ENCODE data around the gene CCDC3. TPM values are rescaled to one million over a fixed set of nuclear protein-coding genes. Genes with fewer than 3 reads are reported as not detected.
A peak's percentile ranks its signal among the peaks of the same experiment; 100 is the strongest.
"Not testable (repeated sequence)": the region's sequence is repeated elsewhere in the genome, so short reads cannot be mapped to it uniquely, and the experiment has no call there.

Gene CCDC3
- total and polyA plus RNA-seq, 2 of the 4 experiments (the other 2 are of a cell fraction) = 0.29 to 0.36 TPM

DNA sequence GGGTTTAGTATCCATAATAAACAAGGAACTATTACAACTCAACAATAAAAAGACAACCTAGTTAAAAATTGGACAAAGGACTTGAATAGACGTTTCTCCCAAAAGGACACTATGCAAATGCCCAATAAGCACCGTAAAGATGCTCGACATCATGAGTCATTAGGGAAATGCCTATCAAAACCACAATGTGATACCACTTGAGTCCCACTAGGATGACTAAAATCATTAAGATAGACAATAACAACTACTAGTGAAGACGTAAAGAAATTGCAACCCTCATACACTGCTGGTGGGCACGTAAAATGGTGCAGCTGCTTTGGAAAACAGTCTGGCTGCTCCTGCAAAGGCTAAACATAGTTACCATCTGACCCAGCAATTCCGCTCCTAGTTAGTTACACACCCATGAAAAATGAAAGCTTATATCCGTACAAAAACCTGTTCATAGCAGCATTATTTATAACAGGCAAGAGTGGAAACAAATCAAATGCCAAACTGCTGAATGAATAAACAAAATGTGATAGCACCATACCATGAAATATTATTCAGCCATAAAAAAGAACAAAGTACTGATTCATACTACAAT, 17.3 kb downstream of the CCDC3 start:
- Histone ChIP-seq H3K4ac (ENCODE audit: low read depth, low read length) (no peak overlapping the region), H3K27ac (ENCODE audit: insufficient read depth, low read length) (no peak overlapping the region), H4K8ac (ENCODE audit: low read depth in 2 of 2, low read length in 2 of 2) (no peak overlapping the region), H4K91ac (ENCODE audit: insufficient read depth, low read depth, low read length) (no peak overlapping the region), H3K18ac (ENCODE audit: low read depth, low read length) (no peak overlapping the region), H2AFZ (replicated peaks; ENCODE audit: low read length, poor library complexity) (no peak overlapping the region), H2BK15ac (ENCODE audit: low read depth, low read length) (no peak overlapping the region), H3K9ac (ENCODE audit: low read depth, low read length) (no peak overlapping the region), H2BK20ac (ENCODE audit: low read depth, low read length) (no peak overlapping the region), H3K14ac (replicated peaks; ENCODE audit: low read depth, low read length) (no peak overlapping the region), H3K9me3 (ENCODE audit: control insufficient read depth, insufficient read depth, low read length) (peaks cover 2% of the 10 kb centered on the region; the same call in 1 of the 2 replicates), H3K27me3 (ENCODE audit: control insufficient read depth, insufficient read depth, low read length) (peaks cover 6% of the 10 kb centered on the region; the same call in 1 of the 2 replicates), H2AK5ac (ENCODE audit: low read depth, low read length) (no peak overlapping the region), H3K36me3 (ENCODE audit: control insufficient read depth, insufficient read depth, low read length) (no peaks in the 10 kb centered on the region), H4K20me1 (ENCODE audit: insufficient read depth, low read length) (no peaks in the 10 kb centered on the region), H3K56ac (ENCODE audit: extremely low read depth, insufficient read depth, low read length) (no peak overlapping the region), H3K4me1 (ENCODE audit: control insufficient read depth, insufficient read depth, low read length) (no peaks in the 10 kb centered on the region; the same call in 1 of the 2 replicates), H3K4me3 (ENCODE audit: insufficient read depth, low read depth, low read length) (no peak overlapping the region), H3K79me1 (ENCODE audit: low read depth in 1 of 2, low read length in 2 of 2) (no peaks in the 10 kb centered on the region), H2BK120ac (ENCODE audit: low read depth, low read length) (no peak overlapping the region), H3K9me1 (ENCODE audit: insufficient read depth, low read length) (no peaks in the 10 kb centered on the region), H2BK5ac (ENCODE audit: low read depth, low read length, poor library complexity, severe bottlenecking) (no peak overlapping the region), H3K23ac (ENCODE audit: low read depth, low read length) (no peak overlapping the region), H3K4me2 (ENCODE audit: low read depth, low read length) (no peak overlapping the region), H4K5ac (ENCODE audit: low read depth, low read length) (no peak overlapping the region), H2AK9ac (replicated peaks; ENCODE audit: low read depth, low read length, poor library complexity) (no peak overlapping the region)
- intact Hi-C loops (cut with micrococcal nuclease) (no loop called here), dilution Hi-C loops (cut with HindIII; ENCODE audit: low sequenced_read_pairs, unreplicated experiment) (no loop called here), in situ Hi-C loops (cut with MboI; ENCODE audit: low sequenced_read_pairs) (no loop called here)
- ATAC-seq (ENCODE audit: low read depth) (no peak), DNase-seq (peak; percentile 45)
- CTCF ChIA-PET = no interaction called here
- no peak for TF ChIP-seq MAFK (IDR thresholded peaks at IDR 0.05; ENCODE audit: low read depth, low read length)
- TF ChIP-seq, protein P1, sequence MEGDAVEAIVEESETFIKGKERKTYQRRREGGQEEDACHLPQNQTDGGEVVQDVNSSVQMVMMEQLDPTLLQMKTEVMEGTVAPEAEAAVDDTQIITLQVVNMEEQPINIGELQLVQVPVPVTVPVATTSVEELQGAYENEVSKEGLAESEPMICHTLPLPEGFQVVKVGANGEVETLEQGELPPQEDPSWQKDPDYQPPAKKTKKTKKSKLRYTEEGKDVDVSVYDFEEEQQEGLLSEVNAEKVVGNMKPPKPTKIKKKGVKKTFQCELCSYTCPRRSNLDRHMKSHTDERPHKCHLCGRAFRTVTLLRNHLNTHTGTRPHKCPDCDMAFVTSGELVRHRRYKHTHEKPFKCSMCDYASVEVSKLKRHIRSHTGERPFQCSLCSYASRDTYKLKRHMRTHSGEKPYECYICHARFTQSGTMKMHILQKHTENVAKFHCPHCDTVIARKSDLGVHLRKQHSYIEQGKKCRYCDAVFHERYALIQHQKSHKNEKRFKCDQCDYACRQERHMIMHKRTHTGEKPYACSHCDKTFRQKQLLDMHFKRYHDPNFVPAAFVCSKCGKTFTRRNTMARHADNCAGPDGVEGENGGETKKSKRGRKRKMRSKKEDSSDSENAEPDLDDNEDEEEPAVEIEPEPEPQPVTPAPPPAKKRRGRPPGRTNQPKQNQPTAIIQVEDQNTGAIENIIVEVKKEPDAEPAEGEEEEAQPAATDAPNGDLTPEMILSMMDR (conservative IDR thresholded peaks at IDR 0.05; ENCODE audit: low read depth, low read length) = no peak
- no peak for TF ChIP-seq BHLHE40 (IDR thresholded peaks at IDR 0.05; ENCODE audit: low read depth, low read length)
- TF ChIP-seq RFX5 (IDR thresholded peaks at IDR 0.05; ENCODE audit: low read depth, low read length) = no peak
- no peak for TF ChIP-seq RCOR1 (IDR thresholded peaks at IDR 0.05; ENCODE audit: insufficient replicate concordance, low read length)
- TF ChIP-seq POLR2A (IDR thresholded peaks at IDR 0.05; ENCODE audit: low read depth, low read length) = no peak
- POLR2A ChIA-PET (ENCODE audit: unreplicated experiment) = no interaction called here
- BruUV-seq (replicated peaks) = no TSS peak
- 51% methylated on average over 3 of the region's 7 CpGs; no CpG with 5 or more reads in 1 of the 2 experiments for WGBS, 2 experiments (ENCODE audit: extremely low coverage in 2 of 2, insufficient read length in 1 of 2)

DNA sequence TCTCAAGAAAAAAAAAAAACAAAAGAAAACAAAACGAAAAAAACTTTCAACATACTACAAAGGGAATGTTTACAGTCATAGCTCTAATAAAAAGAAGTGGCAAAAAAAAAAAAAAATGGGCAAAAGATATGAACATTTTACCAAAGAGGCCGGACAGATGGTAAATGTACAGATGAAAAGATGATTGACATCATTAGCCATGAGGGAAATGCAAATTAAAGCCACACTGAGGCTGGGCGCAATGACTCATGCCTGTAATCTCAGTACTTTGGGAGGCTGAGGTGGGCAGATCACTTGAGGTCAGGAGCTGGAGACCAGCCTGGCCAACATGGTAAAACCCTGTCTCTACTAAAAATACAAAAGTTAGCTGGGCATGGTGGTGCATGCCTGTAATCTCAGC, 17.9 kb downstream of the CCDC3 start:
- H4K20me1 ChIP-seq (ENCODE audit: insufficient read depth, low read length); H4K5ac ChIP-seq (ENCODE audit: low read depth, low read length); DNase-seq; H3K27me3 ChIP-seq (ENCODE audit: control insufficient read depth, insufficient read depth, low read length); H4K8ac ChIP-seq (ENCODE audit: low read depth in 2 of 2, low read length in 2 of 2); H3K79me1 ChIP-seq (ENCODE audit: low read depth in 1 of 2, low read length in 2 of 2); H2BK5ac ChIP-seq (ENCODE audit: low read depth, low read length, poor library complexity, severe bottlenecking); H3K18ac ChIP-seq (ENCODE audit: low read depth, low read length); BruUV-seq (replicated peaks); H3K4ac ChIP-seq (ENCODE audit: low read depth, low read length); H3K56ac ChIP-seq (ENCODE audit: extremely low read depth, insufficient read depth, low read length); ATAC-seq (ENCODE audit: low read depth); dilution Hi-C loops (cut with HindIII; ENCODE audit: low sequenced_read_pairs, unreplicated experiment); H2BK15ac ChIP-seq (ENCODE audit: low read depth, low read length); H2AK9ac ChIP-seq (replicated peaks; ENCODE audit: low read depth, low read length, poor library complexity); H2BK120ac ChIP-seq (ENCODE audit: low read depth, low read length); H3K14ac ChIP-seq (replicated peaks; ENCODE audit: low read depth, low read length); H3K9ac ChIP-seq (ENCODE audit: low read depth, low read length); H3K4me2 ChIP-seq (ENCODE audit: low read depth, low read length); H3K9me3 ChIP-seq (ENCODE audit: control insufficient read depth, insufficient read depth, low read length); H3K4me1 ChIP-seq (ENCODE audit: control insufficient read depth, insufficient read depth, low read length); H3K9me1 ChIP-seq (ENCODE audit: insufficient read depth, low read length); in situ Hi-C loops (cut with MboI; ENCODE audit: low sequenced_read_pairs); H2AK5ac ChIP-seq (ENCODE audit: low read depth, low read length); H2BK20ac ChIP-seq (ENCODE audit: low read depth, low read length); H3K27ac ChIP-seq (ENCODE audit: insufficient read depth, low read length); intact Hi-C loops (cut with micrococcal nuclease); POLR2A ChIA-PET (ENCODE audit: unreplicated experiment); CTCF ChIA-PET; H3K4me3 ChIP-seq (ENCODE audit: insufficient read depth, low read depth, low read length); H2AFZ ChIP-seq (replicated peaks; ENCODE audit: low read length, poor library complexity); H4K91ac ChIP-seq (ENCODE audit: insufficient read depth, low read depth, low read length); H3K23ac ChIP-seq (ENCODE audit: low read depth, low read length); H3K36me3 ChIP-seq (ENCODE audit: control insufficient read depth, insufficient read depth, low read length): not testable (repeated sequence)
- no CpG with 5 or more reads among the region's 3 CpGs for WGBS, 2 experiments (ENCODE audit: extremely low coverage in 2 of 2, insufficient read length in 1 of 2)
